Adipocyte (in vitro differentiated cells): ENCODE results near the gene SS18L1.

ENCODE experiments used
- DNase-seq: peaks from one replicate; pipeline ENCODE4 v3.0.0-alpha.2; 2015; ENCODE audit warnings: low read depth
- H3K27me3 ChIP-seq: replicated peaks from 2 replicates; pipeline ENCODE4 v1.7.0; 2013; ENCODE audit warnings: mild to moderate bottlenecking, low read length, moderate library complexity; ENCODE audit not compliant: control insufficient read depth, insufficient read depth
- H3K36me3 ChIP-seq: 2 replicates; pipeline ENCODE4 v1.7.0; 2013; ENCODE audit warnings: low read length, mild to moderate bottlenecking, moderate library complexity; ENCODE audit not compliant: control insufficient read depth, insufficient read depth, severe bottlenecking
- H3K4me1 ChIP-seq: 2 replicates; pipeline ENCODE4 v1.7.0; 2013; ENCODE audit warnings: mild to moderate bottlenecking, low read length, moderate library complexity; ENCODE audit not compliant: control insufficient read depth, insufficient read depth
- H3K4me3 ChIP-seq: 2 replicates; pipeline ENCODE4 v1.7.0; 2013; ENCODE audit warnings: mild to moderate bottlenecking, low read length, moderate library complexity
- H3K9ac ChIP-seq: 2 replicates; pipeline ENCODE4 v1.7.0; 2013; ENCODE audit warnings: mild to moderate bottlenecking, low read length, moderate library complexity
- H3K9me3 ChIP-seq: 2 replicates; pipeline ENCODE4 v1.7.0; 2013; ENCODE audit warnings: mild to moderate bottlenecking, low read length, moderate library complexity; ENCODE audit not compliant: control insufficient read depth

SS18L1 gene

GRCh38 chr20:62121776-62122653, 21.6 kb upstream of the SS18L1 start, which contains the start of gene LSM14B:
Gene LSM14B (plus strand): TSS chr20:62122475. CDS start chr20:62122667, 192 bp downstream.
- H3K9ac ChIP-seq, result peak within 1 kb of the TSS; percentile 87
- peaks cover 20% of the 10 kb centered on the region for H3K36me3 ChIP-seq
- H3K27me3 ChIP-seq, result peaks cover 26% of the 10 kb centered on the region
- H3K9me3 ChIP-seq, result no peaks in the 10 kb centered on the region
- peak within 1 kb of the TSS; percentile 90 for H3K4me3 ChIP-seq
- peaks cover 13% of the 10 kb centered on the region for H3K4me1 ChIP-seq
- peak; percentile 99 for DNase-seq

GRCh38 chr20:62122654-62123449, 20.7 kb upstream of the SS18L1 start:
- H3K9me3 ChIP-seq, result no peaks in the 10 kb centered on the region
- peaks cover 13% of the 10 kb centered on the region for H3K4me1 ChIP-seq
- H3K9ac ChIP-seq, result peak overlapping the region; percentile 84
- H3K27me3 ChIP-seq, result peaks cover 18% of the 10 kb centered on the region
- peak; percentile 69 for DNase-seq
- H3K4me3 ChIP-seq, result peak overlapping the region; percentile 84
- H3K36me3 ChIP-seq, result peaks cover 28% of the 10 kb centered on the region

- H3K36me3 ChIP-seq, result peaks cover 35% of the 10 kb centered on the region
- peak; percentile 65 for DNase-seq
- H3K27me3 ChIP-seq, result peaks cover 10% of the 10 kb centered on the region
- H3K9ac ChIP-seq, result peak overlapping the region; percentile 84
- H3K4me3 ChIP-seq, result peak overlapping the region; percentile 84
- H3K9me3 ChIP-seq, result no peaks in the 10 kb centered on the region
- peaks cover 13% of the 10 kb centered on the region for H3K4me1 ChIP-seq
Measured at GRCh38 chr20:62123450-62124118, 20.0 kb upstream of the SS18L1 start.

GRCh38 chr20:62126141-62126540, 17.4 kb upstream of the SS18L1 start:
- Histone ChIP-seq H3K36me3 (peaks cover 61% of the 10 kb centered on the region), H3K9ac (no peak overlapping the region), H3K27me3 (no peaks in the 10 kb centered on the region), H3K9me3 (no peaks in the 10 kb centered on the region), H3K4me1 (peaks cover 11% of the 10 kb centered on the region), H3K4me3 (no peak overlapping the region)
- DNase-seq, result no peak

- Histone ChIP-seq H3K9ac (no peak overlapping the region), H3K4me1 (peaks cover 14% of the 10 kb centered on the region), H3K9me3 (no peaks in the 10 kb centered on the region), H3K4me3 (no peak overlapping the region), H3K36me3 (peaks cover 77% of the 10 kb centered on the region), H3K27me3 (no peaks in the 10 kb centered on the region)
- DNase-seq, result no peak
Measured at GRCh38 chr20:62127799-62128198, 15.8 kb upstream of the SS18L1 start.

- H3K4me1 ChIP-seq, result peaks cover 17% of the 10 kb centered on the region
- no peak for DNase-seq
- H3K9ac ChIP-seq, result no peak overlapping the region
- no peaks in the 10 kb centered on the region for H3K9me3 ChIP-seq
- no peak overlapping the region for H3K4me3 ChIP-seq
- H3K36me3 ChIP-seq, result peaks cover 83% of the 10 kb centered on the region
- no peaks in the 10 kb centered on the region for H3K27me3 ChIP-seq
Measured at GRCh38 chr20:62128502-62128901, 15.1 kb upstream of the SS18L1 start.

- Histone ChIP-seq H3K4me1 (peaks cover 12% of the 10 kb centered on the region), H3K9ac (no peak overlapping the region), H3K27me3 (no peaks in the 10 kb centered on the region), H3K36me3 (peaks cover 91% of the 10 kb centered on the region), H3K4me3 (no peak overlapping the region), H3K9me3 (no peaks in the 10 kb centered on the region)
- no peak for DNase-seq
Measured at GRCh38 chr20:62129731-62130531, 13.6 kb upstream of the SS18L1 start.

GRCh38 chr20:62131560-62132320, 11.8 kb upstream of the SS18L1 start:
- Histone ChIP-seq H3K4me3 (no peak overlapping the region), H3K9me3 (no peaks in the 10 kb centered on the region), H3K27me3 (no peaks in the 10 kb centered on the region), H3K9ac (no peak overlapping the region), H3K36me3 (peaks cover 93% of the 10 kb centered on the region), H3K4me1 (peaks cover 19% of the 10 kb centered on the region)
- no peak for DNase-seq

GRCh38 chr20:62132421-62132820, 11.1 kb upstream of the SS18L1 start:
- Histone ChIP-seq H3K4me3 (no peak overlapping the region), H3K36me3 (peaks cover 93% of the 10 kb centered on the region), H3K27me3 (no peaks in the 10 kb centered on the region)

More at GRCh38 chr20:62132421-62132820, 11.1 kb upstream of the SS18L1 start:
- Histone ChIP-seq H3K9me3 (no peaks in the 10 kb centered on the region), H3K9ac (no peak overlapping the region), H3K4me1 (peaks cover 19% of the 10 kb centered on the region)
- no peak for DNase-seq
